ENCODE data around the gene VMO1.

Gene VMO1

DNA sequence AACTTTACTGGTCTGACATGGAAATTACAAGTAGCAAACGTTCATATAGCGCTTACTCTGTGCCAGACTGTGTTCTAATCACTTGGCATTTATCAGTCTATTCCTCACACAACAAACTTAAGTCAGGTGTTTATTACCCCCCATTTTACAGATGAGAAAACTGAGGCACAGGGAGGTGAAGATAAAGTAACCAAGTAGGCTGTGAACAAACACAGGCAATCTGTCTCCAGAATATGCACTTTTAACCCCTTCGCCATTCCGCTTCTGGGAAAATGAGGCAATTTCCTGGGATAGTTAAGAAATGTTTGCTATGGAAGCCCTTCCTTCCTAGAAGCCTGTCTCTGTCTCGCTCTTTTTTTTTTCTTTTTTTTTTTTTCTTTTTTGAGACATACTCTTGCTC lies 34.2 kb downstream of the VMO1 start:
- no peak for DNase-seq

DNA sequence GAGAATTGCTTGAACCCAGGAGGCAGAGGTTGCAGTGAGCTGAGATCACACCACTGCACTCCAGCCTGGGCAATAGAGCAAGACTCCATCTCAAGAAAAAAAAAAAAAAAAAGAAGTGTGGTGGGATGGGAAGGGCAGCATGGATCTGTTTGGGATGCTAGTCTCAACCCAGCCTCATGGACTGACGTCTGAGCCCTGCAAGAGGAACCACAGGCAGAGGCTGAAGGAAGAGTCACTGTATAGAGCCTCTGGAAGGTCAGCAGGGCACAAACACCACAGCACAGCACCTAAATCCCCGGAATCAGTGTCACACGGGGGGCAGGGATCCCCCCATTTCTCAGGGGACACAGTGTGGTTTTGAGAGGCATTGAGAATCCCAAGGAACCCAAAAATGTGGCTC lies 35.6 kb downstream of the VMO1 start:
- DNase-seq, result no peak

DNA sequence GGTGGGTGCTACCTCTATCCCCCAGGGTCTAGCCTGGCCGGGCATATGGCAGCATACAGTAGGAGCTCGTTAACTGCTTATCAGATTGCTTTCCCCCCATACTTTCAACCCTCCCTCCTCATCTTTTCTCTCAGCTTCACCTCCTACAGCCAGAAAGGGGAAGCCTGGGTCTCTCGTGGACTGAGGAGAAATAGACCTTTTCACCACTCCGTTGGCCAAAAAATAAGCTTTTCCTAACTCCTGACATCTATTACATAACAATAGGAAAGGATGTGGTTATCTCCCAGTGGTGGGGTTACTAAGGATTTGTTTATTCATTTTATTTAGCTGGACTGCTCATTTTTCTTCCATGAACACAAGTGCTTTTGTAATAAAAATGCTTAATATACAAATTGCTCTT lies 37.5 kb downstream of the VMO1 start:
- DNase-seq, result no peak

GRCh38 chr17:4747847-4748246 lies 38.3 kb downstream of the VMO1 start:
- DNase-seq, result no peak

DNA sequence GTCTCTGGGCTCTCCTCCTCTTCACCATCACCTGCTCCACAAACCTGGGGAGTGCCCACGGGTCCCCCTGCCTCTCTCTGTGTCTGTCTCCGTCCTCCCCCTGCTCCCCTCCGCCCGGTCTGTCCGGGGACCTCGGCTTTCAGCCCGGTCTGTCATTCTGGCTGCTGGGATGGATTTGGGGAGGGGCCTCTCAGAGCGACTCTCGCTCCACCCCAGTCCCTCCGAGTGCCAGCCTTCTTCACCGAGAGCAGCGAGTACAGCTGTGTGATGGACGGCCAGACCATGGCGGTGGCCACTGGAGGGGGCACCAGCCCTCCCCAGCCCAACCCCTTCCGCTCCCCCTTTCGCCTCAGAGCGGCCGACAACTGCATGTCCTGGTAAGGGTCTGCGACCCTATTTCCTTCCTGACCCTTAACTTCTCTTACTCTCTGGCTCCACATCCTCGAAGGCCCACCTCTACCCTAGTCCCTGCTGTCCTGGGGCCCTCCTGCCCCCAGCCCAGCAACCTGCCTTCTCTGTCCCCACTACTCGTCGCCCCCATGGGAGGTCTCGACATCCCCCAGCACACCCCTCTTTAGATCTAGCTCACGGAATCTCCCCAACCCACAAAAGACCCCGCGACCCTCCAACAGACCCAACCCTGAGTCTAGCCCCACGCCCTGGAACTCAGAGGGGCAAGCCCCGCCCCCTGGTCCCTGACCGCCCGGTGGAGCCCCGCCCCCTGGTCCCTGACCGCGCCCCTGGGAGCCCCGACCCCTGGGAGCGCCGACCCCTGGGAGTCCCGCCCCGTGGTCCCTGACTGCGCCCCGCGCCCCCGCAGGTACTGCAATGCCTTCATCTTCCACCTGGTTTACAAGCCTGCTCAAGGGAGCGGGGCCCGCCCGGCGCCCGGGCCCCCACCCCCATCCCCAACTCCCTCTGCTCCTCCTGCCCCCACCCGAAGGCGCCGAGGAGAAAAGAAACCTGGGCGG lies 40.9 kb downstream of the VMO1 start:
- no peak for DNase-seq

- no peak for DNase-seq
These were observed 42.3 kb downstream of the VMO1 start for GRCh38 chr17:4743898-4744297.

DNA sequence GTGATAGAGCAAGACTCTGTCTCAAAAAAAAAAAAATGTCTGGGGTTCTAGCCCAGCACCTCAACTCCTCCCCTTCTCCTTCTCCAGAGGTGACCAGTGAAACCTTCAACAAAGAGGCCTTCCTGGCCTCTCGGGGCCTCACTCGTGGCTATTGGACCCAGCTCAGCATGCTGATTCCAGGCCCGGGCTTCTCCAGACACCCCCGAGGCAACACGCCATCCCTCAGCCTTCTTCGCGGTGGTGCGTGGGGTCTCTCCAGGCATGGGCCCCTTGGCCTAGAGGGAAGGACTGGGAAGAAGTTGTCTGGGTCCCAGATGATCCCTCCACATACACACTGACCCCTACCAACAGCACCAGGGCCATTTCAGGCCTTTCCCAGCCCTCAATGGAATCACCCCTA lies 42.9 kb downstream of the VMO1 start:
- no peak for DNase-seq

- no peak for DNase-seq
These were observed 43.5 kb downstream of the VMO1 start for GRCh38 chr17:4742629-4743028.

DNA sequence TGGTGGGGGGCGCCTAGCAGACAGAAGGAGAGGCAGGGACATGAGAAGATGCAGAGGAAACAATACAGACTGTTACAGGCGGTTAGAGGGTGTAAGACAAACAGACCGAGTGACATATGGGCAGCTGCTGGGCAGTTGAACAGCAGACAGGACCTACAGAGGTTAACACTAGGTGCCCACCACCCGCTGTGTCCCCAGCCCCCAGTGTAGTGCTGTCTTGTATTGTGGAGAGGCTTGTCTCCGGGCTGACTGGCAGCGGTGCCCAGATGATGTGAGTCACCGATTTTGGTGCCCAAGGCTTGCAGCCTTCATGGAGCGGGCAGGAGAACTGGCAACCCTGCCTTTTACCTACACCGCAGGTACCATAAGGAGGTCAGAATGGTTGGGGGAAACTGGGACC lies 44.0 kb downstream of the VMO1 start:
- no peak for DNase-seq

DNA sequence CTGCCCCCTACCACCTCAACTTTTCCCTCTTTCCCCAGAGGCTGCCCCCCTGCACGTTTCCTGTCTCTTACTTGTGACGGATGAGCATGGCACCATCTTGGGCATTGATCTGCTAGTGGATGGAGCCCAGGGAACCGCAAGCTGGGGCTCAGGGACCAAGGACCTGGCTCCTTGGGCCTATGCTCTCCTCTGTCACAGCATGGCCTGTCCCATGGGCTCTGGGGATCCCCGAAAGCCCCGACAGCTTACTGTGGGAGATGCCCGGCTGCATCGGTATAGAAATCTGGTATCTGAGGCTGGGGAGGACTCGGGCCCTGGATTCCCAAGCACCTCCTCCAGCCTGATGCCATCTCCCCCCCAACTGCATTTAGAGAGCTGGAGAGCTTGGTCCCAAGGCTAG lies 44.6 kb downstream of the VMO1 start:
- DNase-seq, result no peak

DNA sequence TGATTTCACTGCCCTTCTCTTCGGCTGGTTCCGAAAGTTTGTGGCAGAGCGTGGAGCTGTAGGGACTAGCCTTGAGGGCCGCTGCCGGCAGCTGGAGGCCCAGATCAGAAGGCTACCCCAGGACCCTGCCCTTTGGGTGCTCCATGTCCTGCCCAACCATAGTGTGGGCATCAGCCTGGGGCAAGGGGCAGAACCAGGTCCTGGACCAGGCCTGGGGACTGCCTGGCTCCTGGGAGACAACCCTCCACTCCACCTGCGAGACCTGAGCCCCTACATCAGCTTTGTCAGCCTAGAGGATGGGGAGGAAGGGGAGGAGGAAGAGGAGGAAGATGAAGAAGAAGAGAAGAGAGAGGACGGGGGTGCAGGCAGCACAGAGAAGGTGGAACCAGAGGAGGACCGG lies 45.6 kb downstream of the VMO1 start:
- DNase-seq, result no peak

DNA sequence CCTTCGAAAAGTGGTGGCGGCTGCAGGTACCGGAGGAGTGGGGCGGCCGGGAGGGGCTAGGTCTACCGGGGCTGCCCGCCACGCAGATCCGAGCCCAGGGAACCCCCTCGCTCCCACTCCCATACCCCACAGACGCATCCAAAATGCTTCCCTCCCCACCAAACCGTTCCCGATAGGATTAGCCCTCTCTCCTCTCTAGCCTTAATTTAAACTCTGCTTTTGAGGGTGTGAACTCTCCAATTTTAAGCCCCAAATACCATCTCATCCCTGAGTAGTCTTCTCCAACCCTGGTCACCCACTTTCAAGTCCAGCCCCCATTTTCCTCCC lies 46.2 kb downstream of the VMO1 start:
- DNase-seq, result no peak

DNA sequence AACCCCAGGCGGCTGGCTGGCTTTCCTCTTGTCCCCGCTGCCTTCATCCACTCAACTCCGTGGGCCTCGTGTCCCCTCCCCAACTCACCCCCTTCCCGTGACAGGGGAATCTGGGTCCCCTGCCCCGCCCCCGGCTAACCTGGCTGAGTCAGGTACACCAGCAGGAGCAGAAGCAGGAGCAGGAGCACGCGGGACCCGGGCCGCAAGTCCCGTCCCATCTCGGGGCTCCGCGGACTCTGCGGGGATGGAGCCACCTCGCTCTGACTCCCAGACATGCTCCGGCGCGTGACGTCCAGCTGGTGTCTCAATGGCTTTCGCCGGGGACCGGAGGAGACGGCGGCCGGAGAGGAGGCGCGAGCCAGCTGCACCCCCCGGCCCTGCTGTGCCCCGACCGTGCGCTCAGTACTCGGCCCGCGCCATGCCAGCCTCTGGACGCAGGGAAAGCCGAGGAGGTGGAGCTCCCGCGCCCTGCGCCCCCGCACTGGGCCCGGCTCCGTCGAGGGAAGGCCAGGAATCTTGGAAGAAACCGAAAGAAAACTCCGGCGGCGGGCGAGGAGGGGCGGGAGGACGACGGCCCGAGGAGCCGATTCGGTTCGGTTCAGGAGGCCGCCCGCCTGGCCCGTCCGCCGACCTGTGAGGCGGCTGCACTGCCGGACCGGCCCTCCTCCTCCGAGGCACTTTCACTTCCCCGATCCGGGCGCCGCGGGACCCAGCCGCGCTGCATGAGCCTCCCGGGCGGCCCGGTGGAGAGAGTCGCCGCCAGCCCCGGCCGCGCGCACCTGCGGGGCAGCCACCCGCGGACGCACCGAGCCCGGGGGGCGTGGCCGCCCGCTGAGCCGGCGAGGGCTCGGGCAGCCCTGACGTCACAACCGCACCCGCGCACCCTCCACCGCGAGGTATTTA lies 46.8 kb downstream of the VMO1 start, which contains the start of the genes CXCL16 and ZMYND15:
Gene CXCL16, minus strand, starts transcription at position 807 of the 903 bp plus-strand sequence. Its CDS starts 589 bp downstream, at position 218.
Gene ZMYND15, plus strand, starts transcription at position 712 of the 903 bp plus-strand sequence. CDS start 716 bp downstream, outside the sequence.
- DNase-seq, result peak; percentile 52 to 56

DNA sequence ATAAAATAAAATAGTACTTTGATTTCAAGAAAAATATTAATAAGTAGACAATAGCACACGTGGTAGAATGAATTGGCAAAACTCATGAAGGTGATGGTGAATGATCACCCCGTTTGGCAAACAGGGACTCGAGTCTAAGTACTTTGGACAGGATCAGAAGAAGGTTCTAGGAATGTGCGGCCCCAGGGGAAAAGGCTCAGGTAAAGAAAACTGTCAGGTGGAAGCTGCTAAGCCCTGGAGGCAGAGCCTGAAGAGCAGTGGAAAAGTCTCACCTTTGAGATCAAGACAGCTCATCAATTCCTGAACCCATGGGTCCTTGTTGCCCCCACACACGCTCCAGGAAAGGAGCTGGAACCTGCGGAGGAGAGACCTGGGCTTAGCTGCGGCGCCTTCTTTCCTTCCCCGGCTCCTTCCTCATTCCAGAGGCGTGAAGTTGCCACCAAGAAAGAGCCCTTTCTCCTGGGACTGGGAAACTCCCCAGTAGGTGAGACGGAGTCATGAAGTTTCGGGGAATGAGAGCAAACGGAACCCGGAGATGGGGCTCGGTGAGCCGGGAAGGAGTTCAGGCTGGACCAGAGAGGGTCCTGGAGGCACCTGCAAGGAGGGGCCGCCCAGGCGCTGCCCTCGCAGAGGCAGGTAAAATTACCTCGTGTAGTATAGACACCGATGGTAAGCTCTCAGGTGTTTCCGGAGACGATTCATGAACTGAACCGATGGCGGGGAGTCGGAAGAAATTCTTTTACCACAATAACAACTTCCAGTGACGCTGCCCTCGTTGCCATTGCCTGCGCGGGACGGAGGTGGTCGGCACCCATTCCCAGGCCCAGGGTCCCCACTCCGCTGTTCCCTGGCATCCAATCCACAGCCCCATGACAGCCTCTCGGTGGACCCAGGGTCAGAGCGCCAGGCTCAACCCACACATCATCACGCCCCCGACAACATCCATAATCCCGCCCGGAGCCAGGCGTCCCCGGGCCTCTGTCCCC lies 47.7 kb downstream of the VMO1 start:
- DNase-seq, result no peak

DNA sequence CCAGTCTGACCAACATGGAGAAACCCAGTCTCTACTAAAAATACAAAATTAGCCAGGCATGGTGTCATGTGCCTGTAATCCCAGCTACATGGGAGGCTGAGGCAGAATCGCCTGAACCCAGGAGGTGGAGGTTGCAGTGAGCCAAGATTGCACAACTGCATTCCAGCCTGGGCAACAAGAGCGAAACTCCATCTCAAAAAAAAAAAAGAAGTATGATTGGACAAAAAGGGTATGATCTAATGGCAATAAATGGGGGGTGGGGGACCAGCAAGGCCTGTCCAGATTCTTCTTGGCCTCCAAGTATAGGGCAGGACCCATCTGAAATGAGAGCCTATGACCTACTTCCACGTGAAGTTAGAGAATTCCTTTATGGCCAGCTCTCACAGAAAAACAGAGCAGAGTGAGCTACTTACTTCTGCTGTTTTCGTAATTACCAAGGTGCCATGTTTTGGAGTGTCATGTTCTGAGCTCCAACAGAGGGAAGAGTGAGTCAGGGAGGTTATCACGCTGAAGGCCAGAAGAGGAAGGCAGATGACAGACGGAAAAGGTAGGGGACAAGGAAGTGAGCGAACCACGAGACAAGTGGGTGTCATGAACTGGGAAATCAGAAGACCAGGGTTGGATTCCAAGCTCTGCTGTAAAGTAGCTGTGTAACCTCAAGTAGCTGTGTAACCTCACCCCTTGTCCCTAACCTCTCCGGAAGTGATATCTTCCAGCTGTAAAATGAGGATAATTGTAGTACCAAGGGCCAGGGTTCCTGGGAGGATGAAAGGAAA lies 50.1 kb downstream of the VMO1 start:
- no peak for DNase-seq
